NB4 (cell line): ENCODE measurements around the gene DRG2.

Experiments used
- MAX ChIP-seq: IDR thresholded peaks from 2 replicates; pipeline ENCODE4 v1.6.1; 2011; ENCODE audit warnings: low read depth, low read length
- POLR2A ChIP-seq: IDR thresholded peaks from 2 replicates; pipeline ENCODE4 v1.6.1; 2011; ENCODE audit warnings: mild to moderate bottlenecking; ENCODE audit not compliant: insufficient read length; ENCODE audit errors: extremely low read depth
- TF ChIP-seq, protein P1 (sequence below): IDR thresholded peaks from one replicate; pipeline ENCODE4 v1.5.1; 2012; ENCODE audit warnings: low read depth, low read length

DNA sequence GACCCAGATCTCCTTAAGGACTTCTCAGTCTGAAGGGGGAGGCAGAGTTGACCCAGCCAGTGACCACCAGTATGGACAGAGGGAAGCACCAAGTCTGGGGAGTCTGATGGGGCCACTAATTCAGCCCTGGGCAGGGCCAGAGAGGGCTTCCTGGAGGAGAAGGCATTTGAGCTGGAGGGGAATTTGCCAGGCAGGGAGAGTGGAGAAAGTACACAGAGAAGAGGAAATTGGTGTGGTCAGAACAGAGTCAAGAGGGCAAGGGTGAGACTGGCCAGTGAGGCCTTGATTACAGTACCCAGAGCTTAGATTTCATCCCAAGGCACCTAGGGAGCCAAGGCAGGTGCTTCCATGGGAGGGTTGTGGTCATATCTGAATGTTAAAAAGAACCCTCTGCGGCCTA lies 57.1 kb downstream of the DRG2 start:
- TF ChIP-seq, protein P1, sequence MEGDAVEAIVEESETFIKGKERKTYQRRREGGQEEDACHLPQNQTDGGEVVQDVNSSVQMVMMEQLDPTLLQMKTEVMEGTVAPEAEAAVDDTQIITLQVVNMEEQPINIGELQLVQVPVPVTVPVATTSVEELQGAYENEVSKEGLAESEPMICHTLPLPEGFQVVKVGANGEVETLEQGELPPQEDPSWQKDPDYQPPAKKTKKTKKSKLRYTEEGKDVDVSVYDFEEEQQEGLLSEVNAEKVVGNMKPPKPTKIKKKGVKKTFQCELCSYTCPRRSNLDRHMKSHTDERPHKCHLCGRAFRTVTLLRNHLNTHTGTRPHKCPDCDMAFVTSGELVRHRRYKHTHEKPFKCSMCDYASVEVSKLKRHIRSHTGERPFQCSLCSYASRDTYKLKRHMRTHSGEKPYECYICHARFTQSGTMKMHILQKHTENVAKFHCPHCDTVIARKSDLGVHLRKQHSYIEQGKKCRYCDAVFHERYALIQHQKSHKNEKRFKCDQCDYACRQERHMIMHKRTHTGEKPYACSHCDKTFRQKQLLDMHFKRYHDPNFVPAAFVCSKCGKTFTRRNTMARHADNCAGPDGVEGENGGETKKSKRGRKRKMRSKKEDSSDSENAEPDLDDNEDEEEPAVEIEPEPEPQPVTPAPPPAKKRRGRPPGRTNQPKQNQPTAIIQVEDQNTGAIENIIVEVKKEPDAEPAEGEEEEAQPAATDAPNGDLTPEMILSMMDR: no peak
- TF ChIP-seq POLR2A (no peak), MAX (no peak)
